ENCODE results near the gene GRIP2.

The GRIP2 gene

DNA sequence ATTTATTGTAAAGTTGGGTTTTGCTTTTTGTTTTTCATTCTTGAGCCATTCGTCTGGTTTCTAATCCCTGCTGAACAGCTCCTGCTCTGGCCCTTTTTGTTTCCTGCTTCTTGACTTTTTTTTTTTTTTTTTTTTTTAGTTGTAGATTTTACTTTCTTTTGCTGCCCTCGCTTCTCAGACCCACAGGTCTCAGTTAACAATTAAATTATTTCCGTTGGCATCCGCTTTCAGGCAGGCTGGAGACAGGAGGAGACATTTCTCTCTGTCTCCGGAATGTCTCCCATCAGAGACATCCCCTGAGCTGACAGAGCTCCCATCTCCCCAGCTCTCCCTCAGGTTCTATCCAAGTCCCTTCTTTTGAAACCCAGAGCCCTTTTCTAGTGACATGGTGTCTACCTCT is 69.1 kb downstream of the GRIP2 start:
- no peak for DNase-seq (ENCODE audit: extremely low read depth, low read depth)
- no peak overlapping the region for H3K4me3 ChIP-seq (replicated peaks; ENCODE audit: low read depth, low read length)
- no peak for TF ChIP-seq CTCF (IDR thresholded peaks at IDR 0.05; ENCODE audit: low read depth, low read length, missing control alignments)

DNA sequence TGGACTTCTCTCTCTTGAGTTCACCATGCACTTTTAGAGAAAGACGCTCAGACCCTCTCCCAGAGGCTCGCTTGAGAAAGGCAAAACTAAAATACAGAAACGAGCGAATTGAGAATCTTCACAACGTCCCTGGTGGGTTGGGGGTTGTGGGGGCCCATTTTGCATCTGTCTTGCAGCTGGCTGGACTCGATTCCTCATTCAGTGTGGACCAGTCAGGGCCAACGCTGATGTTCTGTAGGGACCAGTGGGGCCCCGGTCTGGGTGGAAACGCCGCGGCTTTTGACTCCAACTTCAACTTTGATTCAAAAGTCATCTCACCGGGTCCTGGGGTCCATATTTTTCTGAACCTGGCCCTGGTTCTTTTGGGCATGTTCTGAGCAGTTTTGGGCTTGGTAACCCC is 69.7 kb downstream of the GRIP2 start:
- no peak for DNase-seq (ENCODE audit: extremely low read depth, low read depth)

GRCh38 chr3:14468621-14468981 is 71.5 kb downstream of the GRIP2 start:
- TF ChIP-seq CTCF (IDR thresholded peaks at IDR 0.05; ENCODE audit: low read depth, low read length, missing control alignments) = no peak
- H3K4me3 ChIP-seq (replicated peaks; ENCODE audit: low read depth, low read length) = no peak overlapping the region
- no peak for DNase-seq (ENCODE audit: extremely low read depth, low read depth)

More for the DNA sequence above, 69.7 kb downstream of the GRIP2 start:
- TF ChIP-seq CTCF (IDR thresholded peaks at IDR 0.05; ENCODE audit: low read depth, low read length, missing control alignments) = no peak
- no peak overlapping the region for H3K4me3 ChIP-seq (replicated peaks; ENCODE audit: low read depth, low read length)

- peak; percentile 77 for TF ChIP-seq CTCF (IDR thresholded peaks at IDR 0.05; ENCODE audit: low read depth, low read length, missing control alignments)
- H3K4me3 ChIP-seq (replicated peaks; ENCODE audit: low read depth, low read length) = no peak overlapping the region
- no peak for DNase-seq (ENCODE audit: extremely low read depth, low read depth)
Measured at GRCh38 chr3:14467814-14468620, 72.1 kb downstream of the GRIP2 start.

- no peak overlapping the region for H3K4me3 ChIP-seq (replicated peaks; ENCODE audit: low read depth, low read length)
- DNase-seq (ENCODE audit: extremely low read depth, low read depth) = no peak
- TF ChIP-seq CTCF (IDR thresholded peaks at IDR 0.05; ENCODE audit: low read depth, low read length, missing control alignments) = no peak
Measured at GRCh38 chr3:14466179-14466903, 73.8 kb downstream of the GRIP2 start.

GRCh38 chr3:14465425-14465824 is 74.7 kb downstream of the GRIP2 start:
- DNase-seq (ENCODE audit: extremely low read depth, low read depth) = no peak
- TF ChIP-seq CTCF (IDR thresholded peaks at IDR 0.05; ENCODE audit: low read depth, low read length, missing control alignments) = no peak
- H3K4me3 ChIP-seq (replicated peaks; ENCODE audit: low read depth, low read length) = no peak overlapping the region

Measured in HFF-Myc (cell line).